Keratinocyte (primary cell): ENCODE measurements around the gene NBEA. TPM values are rescaled to one million over a fixed set of nuclear protein-coding genes. Genes with fewer than 3 reads are reported as not detected.
"Not testable (repeated sequence)": the region's sequence is repeated elsewhere in the genome, so short reads cannot be mapped to it uniquely, and the experiment has no call there.

ENCODE experiments used
- DNase-seq: peaks from one replicate; pipeline ENCODE4 v3.0.0-alpha.2; 2011; ENCODE audit warnings: low read depth, missing footprints, low spot score
- FAIRE-seq: peaks from 2 replicates; lab custom pipeline; 2011; peaks lifted over from hg19 to GRCh38; lab: Jason Lieb, UNC
- H2AFZ ChIP-seq: 2 replicates; pipeline ENCODE4 v1.6.0; 2012; ENCODE audit warnings: low read length, control low read depth, inconsistent platforms; ENCODE audit not compliant: control insufficient read depth
- H3K27ac ChIP-seq: 2 replicates; pipeline ENCODE4 v1.5.1; 2011; ENCODE audit warnings: low read length; ENCODE audit not compliant: control insufficient read depth, insufficient read depth
- H3K27me3 ChIP-seq: 3 replicates; pipeline ENCODE4 v1.6.0; 2011; ENCODE audit warnings: low read length; ENCODE audit not compliant: control insufficient read depth, insufficient read depth; ENCODE audit errors: extremely low read depth
- H3K36me3 ChIP-seq, 2 experiments: 2 replicates in 1 of 2; 3 replicates in 1 of 2; pipeline ENCODE4 v1.5.1; 2011; ENCODE audit warnings: low read length in 2 of 2, mild to moderate bottlenecking in 1 of 2; ENCODE audit not compliant: control insufficient read depth in 2 of 2, insufficient read depth in 2 of 2; ENCODE audit errors: extremely low read depth in 1 of 2
- H3K4me1 ChIP-seq: 3 replicates; pipeline ENCODE4 v1.5.1; 2011; ENCODE audit warnings: low read length; ENCODE audit not compliant: control insufficient read depth, insufficient read depth; ENCODE audit errors: extremely low read depth
- H3K4me2 ChIP-seq: 3 replicates; pipeline ENCODE4 v1.6.0; 2011; ENCODE audit warnings: low read depth, low read length; ENCODE audit not compliant: control insufficient read depth, insufficient read depth; ENCODE audit errors: extremely low read depth
- H3K4me3 ChIP-seq, 3 experiments: fragments of 200-600 bp in 1 of 3; sonication (generic) in 1 of 3; 2 replicates in 2 of 3; 3 replicates in 1 of 3; pipeline ENCODE4 v1.5.1; 2011 to 2016; ENCODE audit warnings: low read length in 3 of 3, mild to moderate bottlenecking in 3 of 3, control low read depth in 2 of 3, inconsistent platforms in 1 of 3, low read depth in 1 of 3, mixed read lengths in 1 of 3, mixed run types in 1 of 3, moderate library complexity in 1 of 3; ENCODE audit not compliant: control insufficient read depth in 2 of 3, insufficient read depth in 2 of 3; ENCODE audit errors: extremely low read depth in 1 of 3
- H3K79me2 ChIP-seq: 2 replicates; pipeline ENCODE4 v1.6.0; 2012; ENCODE audit warnings: low read length; ENCODE audit not compliant: control insufficient read depth, insufficient read depth
- H3K9ac ChIP-seq: 3 replicates; pipeline ENCODE4 v1.6.0; 2011; ENCODE audit warnings: low read length; ENCODE audit not compliant: control insufficient read depth, insufficient read depth; ENCODE audit errors: extremely low read depth
- H3K9me1 ChIP-seq: 3 replicates; pipeline ENCODE4 v1.6.0; 2011; ENCODE audit warnings: low read length; ENCODE audit not compliant: control insufficient read depth, insufficient read depth; ENCODE audit errors: extremely low read depth
- H3K9me3 ChIP-seq: 2 replicates; pipeline ENCODE4 v1.5.1; 2012; ENCODE audit warnings: low read depth, low read length; ENCODE audit not compliant: control insufficient read depth
- H4K20me1 ChIP-seq: 3 replicates; pipeline ENCODE4 v1.6.0; 2011; ENCODE audit warnings: low read length; ENCODE audit not compliant: control insufficient read depth, insufficient read depth; ENCODE audit errors: extremely low read depth
- EZH2 ChIP-seq: IDR thresholded peaks from one replicate; pipeline ENCODE4 v1.6.1; 2012; ENCODE audit warnings: inconsistent platforms, mild to moderate bottlenecking, low read length, moderate library complexity
- dilution Hi-C: fragments of 300-500 bp; cut with MboI; formaldehyde crosslinking; loops from one replicate; pipeline ENCODE4 v1.7.0; 2020; ENCODE audit warnings: low sequenced_read_pairs; ENCODE audit not compliant: extremely low pct_ligation_motif_present
- polyA plus RNA-seq, 5 experiments: library from polyadenylated mRNA; depleted of rRNA in 3 of 5; stranded (reverse) in 3 of 5; stranded (forward) in 1 of 5; unstranded in 1 of 5; fragments of >200 nt; gene quantifications; 1 replicate in 1 of 5; 2 replicates in 3 of 5; 3 replicates in 1 of 5; pipeline versions ENCODE4 v1.2.1 to v1.2.3, GENCODE V29; 2011 to 2012; ENCODE audit warnings: missing spikeins in 2 of 5, low read depth in 1 of 5, low replicate concordance in 1 of 5
- TF ChIP-seq, protein P1 (sequence below), 3 experiments: IDR thresholded peaks in 1 of 3; conservative IDR thresholded peaks in 1 of 3; optimal IDR thresholded peaks in 1 of 3; 2 replicates in 2 of 3; 3 replicates in 1 of 3; pipeline versions ENCODE3 to v1.5.1; 2011; ENCODE audit warnings: low read length in 3 of 3, mild to moderate bottlenecking in 3 of 3, moderate library complexity in 2 of 3, control low read depth in 1 of 3, inconsistent platforms in 1 of 3; ENCODE audit not compliant: insufficient read depth in 2 of 3; ENCODE audit errors: extremely low read depth in 1 of 3

The NBEA gene
- polyA plus RNA-seq, 1 donor (not counting 4 experiments of a cell fraction or from before 2014, with no cell fraction given) = 0.05 TPM

DNA sequence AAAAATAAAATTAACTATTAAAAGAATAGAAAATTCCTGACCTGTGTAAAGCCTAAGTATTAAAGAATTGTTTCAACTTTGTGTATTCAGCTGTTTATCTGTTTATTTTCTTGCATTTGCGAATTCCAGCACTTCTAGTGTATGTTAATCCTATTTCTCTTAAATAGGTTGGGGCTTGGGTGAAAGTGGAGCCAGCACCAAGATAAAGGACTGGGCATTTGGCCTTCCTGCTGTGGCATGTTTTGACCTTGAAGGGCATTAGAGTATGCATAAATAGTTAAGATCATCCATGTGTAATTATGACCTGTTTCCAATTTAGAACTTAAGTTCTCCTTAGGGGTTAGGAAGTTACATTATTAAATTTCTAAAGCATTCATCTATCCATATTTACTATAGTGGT is 151.3 kb downstream of the NBEA start:
- Histone ChIP-seq H2AFZ (no peak overlapping the region), H3K27me3 (no peaks in the 10 kb centered on the region), H3K9me3 (no peaks in the 10 kb centered on the region), H3K9ac (no peak overlapping the region), H3K36me3 (no peaks in the 10 kb centered on the region), H3K27ac (no peak overlapping the region), H3K79me2 (no peaks in the 10 kb centered on the region), H3K9me1 (no peaks in the 10 kb centered on the region), H3K4me1 (no peaks in the 10 kb centered on the region), H4K20me1 (no peaks in the 10 kb centered on the region), H3K4me3 (no peak overlapping the region), H3K4me2 (no peak overlapping the region)
- DNase-seq (no peak), FAIRE-seq (no peak)
- TF ChIP-seq EZH2 = no peak
- TF ChIP-seq, protein P1, sequence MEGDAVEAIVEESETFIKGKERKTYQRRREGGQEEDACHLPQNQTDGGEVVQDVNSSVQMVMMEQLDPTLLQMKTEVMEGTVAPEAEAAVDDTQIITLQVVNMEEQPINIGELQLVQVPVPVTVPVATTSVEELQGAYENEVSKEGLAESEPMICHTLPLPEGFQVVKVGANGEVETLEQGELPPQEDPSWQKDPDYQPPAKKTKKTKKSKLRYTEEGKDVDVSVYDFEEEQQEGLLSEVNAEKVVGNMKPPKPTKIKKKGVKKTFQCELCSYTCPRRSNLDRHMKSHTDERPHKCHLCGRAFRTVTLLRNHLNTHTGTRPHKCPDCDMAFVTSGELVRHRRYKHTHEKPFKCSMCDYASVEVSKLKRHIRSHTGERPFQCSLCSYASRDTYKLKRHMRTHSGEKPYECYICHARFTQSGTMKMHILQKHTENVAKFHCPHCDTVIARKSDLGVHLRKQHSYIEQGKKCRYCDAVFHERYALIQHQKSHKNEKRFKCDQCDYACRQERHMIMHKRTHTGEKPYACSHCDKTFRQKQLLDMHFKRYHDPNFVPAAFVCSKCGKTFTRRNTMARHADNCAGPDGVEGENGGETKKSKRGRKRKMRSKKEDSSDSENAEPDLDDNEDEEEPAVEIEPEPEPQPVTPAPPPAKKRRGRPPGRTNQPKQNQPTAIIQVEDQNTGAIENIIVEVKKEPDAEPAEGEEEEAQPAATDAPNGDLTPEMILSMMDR (optimal IDR thresholded peaks at IDR 0.05 in 1 of 3, IDR thresholded peaks at IDR 0.05 in 1 of 3, conservative IDR thresholded peaks at IDR 0.05 in 1 of 3; ENCODE audit: extremely low read depth in 1 of 3, insufficient read depth in 2 of 3, low read length in 3 of 3) = no peak
- dilution Hi-C loops = no loop called here

DNA sequence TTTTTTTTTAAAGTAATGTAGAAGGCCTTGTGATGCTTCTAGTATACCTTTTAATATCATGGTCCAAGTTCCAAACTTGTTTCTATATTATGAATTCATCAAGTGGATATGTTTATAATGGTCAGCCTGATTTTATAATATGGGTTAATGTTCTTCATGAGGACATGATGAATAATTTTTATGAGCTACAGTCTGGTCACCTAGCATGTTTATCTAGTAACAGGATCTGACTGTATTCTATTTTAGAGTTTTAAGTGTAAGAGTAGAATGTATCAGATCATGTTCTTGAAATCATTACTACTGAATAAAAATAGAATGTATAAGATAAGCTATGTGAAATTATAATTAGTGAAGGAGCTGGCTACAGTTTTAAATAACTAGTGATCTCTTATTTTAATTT is 164.7 kb downstream of the NBEA start:
- H3K9ac ChIP-seq, dilution Hi-C loops, H3K4me1 ChIP-seq, DNase-seq, H3K4me2 ChIP-seq, H3K4me3 ChIP-seq, H3K27ac ChIP-seq, H3K9me1 ChIP-seq, H4K20me1 ChIP-seq, FAIRE-seq, H3K36me3 ChIP-seq, H3K27me3 ChIP-seq, H3K9me3 ChIP-seq, H2AFZ ChIP-seq, H3K79me2 ChIP-seq: not testable (repeated sequence)

DNA sequence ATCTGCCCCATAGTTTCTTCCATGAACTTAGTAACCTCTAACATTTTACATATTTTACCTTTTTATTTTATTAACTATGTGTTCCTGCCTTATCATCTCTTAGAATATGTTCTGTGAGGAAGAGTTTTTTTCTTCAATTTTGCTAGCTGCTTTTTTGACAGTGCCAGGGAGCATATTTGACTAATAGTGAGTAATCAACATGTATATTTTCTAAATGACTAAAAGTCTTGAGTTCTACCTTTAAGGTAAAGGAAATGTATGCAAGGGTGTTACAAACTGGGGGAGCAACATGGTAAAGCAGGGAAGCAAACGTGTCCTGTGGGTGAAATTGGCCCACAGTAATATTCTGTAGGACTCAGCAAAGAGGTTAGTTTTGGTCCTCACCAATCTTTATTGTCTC is 165.5 kb downstream of the NBEA start:
- TF ChIP-seq, protein P1 (optimal IDR thresholded peaks at IDR 0.05 in 1 of 3, IDR thresholded peaks at IDR 0.05 in 1 of 3, conservative IDR thresholded peaks at IDR 0.05 in 1 of 3; ENCODE audit: extremely low read depth in 1 of 3, insufficient read depth in 2 of 3, low read length in 3 of 3) = no peak
- no peak for TF ChIP-seq EZH2
- FAIRE-seq (no peak), DNase-seq (no peak)

DNA sequence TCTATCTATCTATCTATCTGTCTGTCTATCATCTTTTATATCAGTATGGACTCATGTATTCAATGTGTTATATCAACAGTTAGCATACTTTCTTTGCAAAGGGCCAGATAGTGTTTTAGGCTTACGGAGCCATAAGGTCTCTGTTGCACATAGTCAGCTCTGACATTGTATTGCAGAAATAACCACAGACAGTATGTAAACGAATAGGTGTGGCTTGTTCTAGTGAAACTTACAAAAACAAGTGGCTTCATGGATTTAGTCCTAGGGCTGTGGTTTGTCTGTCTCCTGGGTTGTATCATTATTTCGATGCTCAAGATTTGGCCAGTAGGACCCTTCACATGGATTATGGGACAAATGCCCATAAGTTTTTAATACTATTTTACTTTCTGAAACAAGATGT is 171.5 kb downstream of the NBEA start:
- H3K9me1 ChIP-seq, FAIRE-seq, H3K4me3 ChIP-seq, H3K27me3 ChIP-seq, H3K4me1 ChIP-seq, H3K36me3 ChIP-seq, dilution Hi-C loops, H3K9ac ChIP-seq, H4K20me1 ChIP-seq, H3K27ac ChIP-seq, H3K9me3 ChIP-seq, H2AFZ ChIP-seq, H3K79me2 ChIP-seq, DNase-seq, H3K4me2 ChIP-seq: not testable (repeated sequence)

More for the DNA sequence above, 165.5 kb downstream of the NBEA start:
- H3K9me1 ChIP-seq = no peaks in the 10 kb centered on the region
- H3K9me3 ChIP-seq = no peaks in the 10 kb centered on the region
- H4K20me1 ChIP-seq = no peaks in the 10 kb centered on the region
- no peaks in the 10 kb centered on the region for H3K4me1 ChIP-seq
- H3K27ac ChIP-seq = no peak overlapping the region
- no peaks in the 10 kb centered on the region for H3K79me2 ChIP-seq
- H3K27me3 ChIP-seq = no peaks in the 10 kb centered on the region
- no peak overlapping the region for H3K4me2 ChIP-seq
- dilution Hi-C loops = no loop called here
- no peak overlapping the region for H3K4me3 ChIP-seq
- no peak overlapping the region for H2AFZ ChIP-seq
- H3K36me3 ChIP-seq = no peaks in the 10 kb centered on the region
- H3K9ac ChIP-seq = no peak overlapping the region
